SH-SY5Y (cell line): Measurements from ENCODE around the gene DISC1.

Source experiments
- GATA2 ChIP-seq: IDR thresholded peaks from 2 replicates; pipeline ENCODE4 v1.6.1; 2011; ENCODE audit warnings: mild to moderate bottlenecking, low read depth, low read length
- GATA3 ChIP-seq: IDR thresholded peaks from 2 replicates; pipeline ENCODE4 v1.6.1; 2011; ENCODE audit warnings: low read depth, mild to moderate bottlenecking, low read length, moderate library complexity

DNA sequence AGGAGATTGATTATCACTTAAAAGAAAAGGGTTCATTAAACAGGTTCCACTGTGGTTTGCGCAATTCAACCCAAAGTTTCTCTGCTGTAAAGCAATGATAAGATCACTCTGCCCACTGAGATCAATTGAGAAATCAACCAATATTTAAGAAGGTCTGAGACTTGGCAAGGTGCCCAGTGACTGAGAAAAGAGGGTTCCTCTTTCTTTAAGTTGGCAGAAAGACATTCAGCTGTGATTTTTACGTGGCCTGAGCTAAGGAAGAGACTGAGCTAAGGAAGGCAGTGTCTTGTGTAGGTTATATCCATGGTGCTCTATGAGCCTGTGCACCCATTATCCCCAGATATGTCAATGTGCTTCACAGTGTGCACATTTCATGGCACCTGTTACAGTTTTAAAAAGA, 344.1 kb downstream of the DISC1 start:
- TF ChIP-seq GATA3 = no peak
- no peak for TF ChIP-seq GATA2
